ENCODE measurements around the gene TEK.

Gene TEK

DNA sequence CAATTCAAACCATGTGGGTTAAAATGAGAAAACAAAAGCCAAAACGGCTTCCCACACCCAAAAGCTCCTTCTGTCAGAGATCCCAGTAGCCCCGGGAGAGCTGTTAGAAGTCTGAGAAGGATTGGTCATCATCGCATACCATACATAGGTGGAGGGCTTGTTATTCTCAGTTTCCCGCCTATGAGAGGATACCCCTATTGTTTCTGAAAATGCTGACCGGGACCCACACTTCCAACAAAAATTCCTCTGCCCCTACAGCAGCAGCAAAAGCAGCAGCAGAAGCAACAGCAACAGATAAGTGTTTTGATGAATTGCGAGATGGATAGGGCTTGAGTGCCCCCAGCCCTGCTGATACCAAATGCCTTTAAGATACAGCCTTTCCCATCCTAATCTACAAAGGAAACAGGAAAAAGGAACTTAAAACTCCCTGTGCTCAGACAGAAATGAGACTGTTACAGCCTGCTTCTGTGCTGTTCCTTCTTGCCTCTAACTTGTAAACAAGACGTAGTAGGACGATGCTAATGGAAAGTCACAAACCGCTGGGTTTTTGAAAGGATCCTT is at the start of gene TEK:
TSS of gene TEK (plus strand) at position 245 of the 561 bp plus-strand sequence. CDS start 366 bp downstream, outside the sequence.
- no peak within 1 kb of the TSS for H3K4me3 ChIP-seq (ENCODE audit: low read length)
- TF ChIP-seq, protein P1, sequence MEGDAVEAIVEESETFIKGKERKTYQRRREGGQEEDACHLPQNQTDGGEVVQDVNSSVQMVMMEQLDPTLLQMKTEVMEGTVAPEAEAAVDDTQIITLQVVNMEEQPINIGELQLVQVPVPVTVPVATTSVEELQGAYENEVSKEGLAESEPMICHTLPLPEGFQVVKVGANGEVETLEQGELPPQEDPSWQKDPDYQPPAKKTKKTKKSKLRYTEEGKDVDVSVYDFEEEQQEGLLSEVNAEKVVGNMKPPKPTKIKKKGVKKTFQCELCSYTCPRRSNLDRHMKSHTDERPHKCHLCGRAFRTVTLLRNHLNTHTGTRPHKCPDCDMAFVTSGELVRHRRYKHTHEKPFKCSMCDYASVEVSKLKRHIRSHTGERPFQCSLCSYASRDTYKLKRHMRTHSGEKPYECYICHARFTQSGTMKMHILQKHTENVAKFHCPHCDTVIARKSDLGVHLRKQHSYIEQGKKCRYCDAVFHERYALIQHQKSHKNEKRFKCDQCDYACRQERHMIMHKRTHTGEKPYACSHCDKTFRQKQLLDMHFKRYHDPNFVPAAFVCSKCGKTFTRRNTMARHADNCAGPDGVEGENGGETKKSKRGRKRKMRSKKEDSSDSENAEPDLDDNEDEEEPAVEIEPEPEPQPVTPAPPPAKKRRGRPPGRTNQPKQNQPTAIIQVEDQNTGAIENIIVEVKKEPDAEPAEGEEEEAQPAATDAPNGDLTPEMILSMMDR (conservative IDR thresholded peaks at IDR 0.05; ENCODE audit: low read depth, low read length) = no peak
- no peak for DNase-seq (ENCODE audit: low read depth)

GRCh38 chr9:27059412-27059811 is 49.6 kb upstream of the TEK start:
- DNase-seq (ENCODE audit: low read depth) = no peak
- H3K4me3 ChIP-seq (ENCODE audit: low read length) = no peak overlapping the region
- TF ChIP-seq, protein P1 (conservative IDR thresholded peaks at IDR 0.05; ENCODE audit: low read depth, low read length) = no peak

DNA sequence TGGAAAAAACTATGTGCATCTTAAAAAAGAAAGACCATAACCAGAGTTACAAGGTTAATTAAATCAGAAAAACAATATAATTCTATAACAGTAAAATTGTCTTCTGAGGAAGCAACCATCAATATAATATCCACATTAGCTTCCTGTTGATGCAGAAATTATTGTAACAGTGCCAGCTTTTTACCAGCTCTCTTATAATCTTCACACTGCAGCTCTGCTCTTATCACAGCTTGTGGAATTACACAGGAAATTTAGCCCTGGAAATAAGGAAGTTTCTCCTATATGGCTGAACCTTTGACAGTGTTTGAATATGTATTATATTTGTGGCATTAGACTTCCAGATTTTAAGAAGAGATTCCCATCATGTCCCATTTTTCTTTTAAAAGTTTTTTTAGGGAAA is 49.1 kb upstream of the TEK start:
- DNase-seq (ENCODE audit: low read depth) = no peak
- TF ChIP-seq, protein P1 (conservative IDR thresholded peaks at IDR 0.05; ENCODE audit: low read depth, low read length) = no peak
- H3K4me3 ChIP-seq (ENCODE audit: low read length) = no peak overlapping the region

DNA sequence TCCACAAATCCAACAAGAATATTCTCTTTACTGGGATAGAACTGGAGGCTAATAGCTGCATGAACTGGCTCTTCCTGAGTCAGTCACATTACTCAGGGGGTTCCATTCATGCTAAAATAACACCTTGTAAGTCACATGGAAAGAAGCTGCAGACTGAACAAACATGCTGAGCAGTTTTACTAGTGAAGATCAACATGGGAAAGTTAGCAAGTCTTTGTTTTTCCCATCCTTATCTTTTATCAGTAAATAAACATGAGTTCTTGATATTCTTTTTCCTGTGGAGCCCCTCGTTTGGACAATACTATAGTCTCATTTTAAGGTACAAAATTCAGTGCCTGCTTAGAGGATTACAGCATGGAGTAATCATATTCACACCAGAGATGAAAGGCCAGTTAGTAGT is 43.7 kb upstream of the TEK start:
- TF ChIP-seq, protein P1 (conservative IDR thresholded peaks at IDR 0.05; ENCODE audit: low read depth, low read length) = no peak
- no peak overlapping the region for H3K4me3 ChIP-seq (ENCODE audit: low read length)
- no peak for DNase-seq (ENCODE audit: low read depth)

- no peak for DNase-seq (ENCODE audit: low read depth)
- TF ChIP-seq, protein P1 (conservative IDR thresholded peaks at IDR 0.05; ENCODE audit: low read depth, low read length) = no peak
- H3K4me3 ChIP-seq (ENCODE audit: low read length) = no peak overlapping the region
Observed at GRCh38 chr9:27073841-27074728, 34.9 kb upstream of the TEK start.

- no peak overlapping the region for H3K4me3 ChIP-seq (ENCODE audit: low read length)
- TF ChIP-seq, protein P1 (conservative IDR thresholded peaks at IDR 0.05; ENCODE audit: low read depth, low read length) = no peak
- DNase-seq (ENCODE audit: low read depth) = no peak
Observed at GRCh38 chr9:27078685-27079084, 30.3 kb upstream of the TEK start.

- no peak overlapping the region for H3K4me3 ChIP-seq (ENCODE audit: low read length)
- TF ChIP-seq, protein P1 (conservative IDR thresholded peaks at IDR 0.05; ENCODE audit: low read depth, low read length) = no peak
- no peak for DNase-seq (ENCODE audit: low read depth)
Observed at GRCh38 chr9:27085456-27085855, 23.6 kb upstream of the TEK start.
